Measurements from ENCODE around the gene POGLUT3. TPM values are rescaled to one million over a fixed set of nuclear protein-coding genes. Genes with fewer than 3 reads are reported as not detected.

POGLUT3 gene
- total RNA-seq, 1 donor from 2014 or later, result 11.9 TPM

GRCh38 chr11:108512708-108513107 lies 14.5 kb upstream of the POGLUT3 start:
- no peak for TF ChIP-seq CTCF (IDR thresholded peaks at IDR 0.05; ENCODE audit: borderline replicate concordance)
- Histone ChIP-seq H3K4me3 (no peak overlapping the region), H3K9me3 (replicated peaks) (no peaks in the 10 kb centered on the region), H3K27ac (replicated peaks) (no peak overlapping the region), H3K27me3 (ENCODE audit: low read depth) (peaks cover 3% of the 10 kb centered on the region), H3K4me1 (no peaks in the 10 kb centered on the region), H3K36me3 (no peaks in the 10 kb centered on the region)
- DNase-seq, result no peak
- intact Hi-C loops (cut with micrococcal nuclease), result no loop called here

DNA sequence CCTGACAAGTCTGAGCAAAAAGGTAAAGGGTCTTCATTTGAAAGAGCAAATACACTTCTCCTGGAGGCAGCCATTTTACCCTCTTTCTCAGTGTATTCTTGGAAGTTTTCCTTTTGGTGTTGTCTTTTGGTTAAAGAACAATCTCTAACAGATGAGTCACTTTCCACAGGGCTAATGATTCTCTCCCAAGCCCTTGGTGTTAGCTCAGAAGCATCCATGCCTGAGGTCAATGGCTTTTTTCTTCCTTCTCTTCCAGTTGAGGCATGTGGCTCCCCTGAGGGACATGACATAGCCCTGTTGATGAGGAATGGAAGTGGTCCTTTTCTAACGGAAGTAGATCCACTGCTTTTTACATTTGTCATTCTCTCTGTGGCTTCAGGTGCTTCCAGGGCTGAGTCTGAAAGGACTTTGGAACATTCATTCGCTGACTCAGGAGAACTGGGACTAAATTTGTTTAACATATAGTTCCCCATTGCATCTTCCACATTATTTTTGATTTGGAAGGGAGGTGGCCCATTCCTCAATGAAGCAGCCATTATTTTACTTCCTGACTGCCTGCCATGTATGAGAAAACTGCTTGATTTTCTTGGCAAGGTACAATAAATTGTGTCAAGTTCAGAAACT lies 13.8 kb upstream of the POGLUT3 start:
- Histone ChIP-seq H3K4me1 (no peaks in the 10 kb centered on the region), H3K9me3 (replicated peaks) (no peaks in the 10 kb centered on the region), H3K36me3 (no peaks in the 10 kb centered on the region), H3K27ac (replicated peaks) (no peak overlapping the region), H3K27me3 (ENCODE audit: low read depth) (peaks cover 3% of the 10 kb centered on the region), H3K4me3 (no peak overlapping the region)
- no peak for DNase-seq
- no peak for TF ChIP-seq CTCF (IDR thresholded peaks at IDR 0.05; ENCODE audit: borderline replicate concordance)
- intact Hi-C loops (cut with micrococcal nuclease), result no loop called here

- H3K36me3 ChIP-seq, result no peaks in the 10 kb centered on the region
- intact Hi-C loops (cut with micrococcal nuclease), result no loop called here
- no peaks in the 10 kb centered on the region for H3K4me1 ChIP-seq
- no peaks in the 10 kb centered on the region for H3K9me3 ChIP-seq (replicated peaks)
- no peak for DNase-seq
- no peak overlapping the region for H3K4me3 ChIP-seq
- TF ChIP-seq CTCF (IDR thresholded peaks at IDR 0.05; ENCODE audit: borderline replicate concordance), result no peak
- no peak overlapping the region for H3K27ac ChIP-seq (replicated peaks)
- H3K27me3 ChIP-seq (ENCODE audit: low read depth), result peaks cover 3% of the 10 kb centered on the region
Measured at GRCh38 chr11:108508653-108509593, 10.7 kb upstream of the POGLUT3 start.

- Histone ChIP-seq H3K27me3 (ENCODE audit: low read depth) (no peaks in the 10 kb centered on the region), H3K27ac (replicated peaks) (no peak overlapping the region), H3K9me3 (replicated peaks) (no peaks in the 10 kb centered on the region), H3K4me3 (no peak overlapping the region), H3K4me1 (peaks cover 20% of the 10 kb centered on the region), H3K36me3 (no peaks in the 10 kb centered on the region)
- DNase-seq, result no peak
- intact Hi-C loops (cut with micrococcal nuclease), result no loop called here
- no peak for TF ChIP-seq CTCF (IDR thresholded peaks at IDR 0.05; ENCODE audit: borderline replicate concordance)
Measured at GRCh38 chr11:108501396-108501795, 3.2 kb upstream of the POGLUT3 start.

DNA sequence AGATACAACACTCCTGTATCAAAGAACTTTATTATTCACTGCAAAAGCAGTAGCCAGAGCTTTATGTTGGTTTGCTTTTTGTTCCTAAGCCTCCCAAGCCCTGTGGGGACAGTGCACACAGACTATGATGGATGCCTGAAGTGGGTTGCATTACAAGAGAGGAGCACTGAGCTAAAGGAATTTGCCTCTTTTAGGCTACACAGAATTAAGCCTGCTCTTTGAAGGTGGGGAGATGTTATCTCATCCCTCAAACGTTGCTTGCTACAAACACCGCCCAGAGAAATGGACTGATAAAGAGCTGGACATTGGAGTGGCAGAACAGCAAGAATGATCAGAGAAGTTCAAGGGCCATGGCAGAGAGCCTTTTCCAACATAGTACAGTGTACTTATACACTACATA lies 2.5 kb upstream of the POGLUT3 start:
- Histone ChIP-seq H3K9me3 (replicated peaks) (no peaks in the 10 kb centered on the region), H3K4me1 (peaks cover 21% of the 10 kb centered on the region), H3K27ac (replicated peaks) (no peak overlapping the region), H3K36me3 (no peaks in the 10 kb centered on the region), H3K27me3 (ENCODE audit: low read depth) (no peaks in the 10 kb centered on the region), H3K4me3 (no peak overlapping the region)
- intact Hi-C loops (cut with micrococcal nuclease), result no loop called here
- TF ChIP-seq CTCF (IDR thresholded peaks at IDR 0.05; ENCODE audit: borderline replicate concordance), result no peak
- DNase-seq, result no peak
